GM19193 (cell line): Measurements from ENCODE around the gene BUD13.
A peak's percentile ranks its signal among the peaks of the same experiment; 100 is the strongest.

Source experiments
- POLR2A ChIP-seq: IDR thresholded peaks from 4 replicates; pipeline ENCODE4 v1.6.1; 2011; ENCODE audit not compliant: insufficient read depth, insufficient read length; ENCODE audit errors: extremely low read depth

BUD13 gene

DNA sequence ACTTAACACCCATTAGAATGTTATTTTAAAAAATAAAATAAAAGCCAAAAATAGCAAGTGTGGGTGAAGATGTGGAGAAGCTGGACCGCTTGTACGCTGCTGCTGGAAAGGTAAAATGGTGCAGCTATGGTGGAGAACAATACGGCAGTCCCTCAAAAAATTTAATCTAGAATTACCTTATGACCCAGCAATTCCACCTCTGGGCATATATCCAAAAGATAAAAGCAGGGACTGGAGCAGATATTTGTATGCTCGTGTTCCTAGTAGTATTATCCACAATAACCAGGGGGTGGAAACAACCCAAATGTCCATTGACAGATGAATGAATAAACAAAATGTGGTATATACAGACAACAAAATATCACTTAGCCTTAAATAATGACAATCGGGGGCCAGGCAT lies 25.0 kb upstream of the BUD13 start:
- no peak for TF ChIP-seq POLR2A

DNA sequence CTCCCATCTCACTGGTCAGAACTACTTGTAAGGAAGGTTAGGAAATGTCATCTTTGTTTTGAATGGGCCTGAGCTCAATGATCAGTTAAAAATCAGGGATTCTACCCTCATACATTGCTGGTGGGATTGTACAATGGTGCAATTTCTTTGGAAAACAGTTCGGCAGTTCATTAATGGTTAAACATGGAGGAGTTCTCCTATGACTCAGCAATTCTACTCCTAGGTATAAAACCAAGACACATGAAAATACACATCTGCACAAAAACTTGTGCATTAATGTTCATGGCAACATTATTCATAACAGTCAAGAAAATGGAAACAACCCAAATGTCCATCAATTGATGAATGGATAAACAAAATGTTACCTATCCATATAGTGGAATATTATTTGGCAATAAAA lies 23.8 kb upstream of the BUD13 start:
- no peak for TF ChIP-seq POLR2A

GRCh38 chr11:116794851-116795250 lies 22.1 kb upstream of the BUD13 start:
- no peak for TF ChIP-seq POLR2A

- no peak for TF ChIP-seq POLR2A
These were observed 20.9 kb upstream of the BUD13 start for GRCh38 chr11:116793772-116794097.

GRCh38 chr11:116792869-116793771 lies 20.3 kb upstream of the BUD13 start:
- no peak for TF ChIP-seq POLR2A

GRCh38 chr11:116792144-116792868 lies 19.5 kb upstream of the BUD13 start:
- no peak for TF ChIP-seq POLR2A

DNA sequence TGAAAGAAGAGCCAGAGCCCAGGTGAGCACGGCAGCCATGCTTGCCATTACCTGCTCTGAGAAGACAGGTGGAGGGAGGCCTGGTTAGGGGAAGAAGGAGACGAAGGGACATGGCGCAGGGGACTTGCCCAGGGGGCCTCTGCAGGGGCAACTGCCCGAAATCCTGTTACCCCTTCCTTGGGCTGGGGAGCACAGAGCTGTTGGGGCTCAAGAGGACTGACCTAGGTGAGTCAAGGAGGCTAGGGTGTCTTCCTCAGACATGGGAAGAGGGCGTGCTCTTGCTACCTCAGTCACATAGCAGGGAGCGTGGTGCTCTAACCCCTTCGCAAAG lies 19.0 kb upstream of the BUD13 start, which contains the start of gene APOA5:
Gene APOA5 (minus strand): TSS at position 67 of the 331 bp plus-strand sequence. CDS start 19 bp downstream, at position 48.
- TF ChIP-seq POLR2A = no peak

GRCh38 chr11:116791002-116791812 lies 18.4 kb upstream of the BUD13 start:
- no peak for TF ChIP-seq POLR2A

GRCh38 chr11:116790167-116791001 lies 17.6 kb upstream of the BUD13 start:
- TF ChIP-seq POLR2A = no peak

- no peak for TF ChIP-seq POLR2A
These were observed 16.2 kb upstream of the BUD13 start for GRCh38 chr11:116788975-116789374.

DNA sequence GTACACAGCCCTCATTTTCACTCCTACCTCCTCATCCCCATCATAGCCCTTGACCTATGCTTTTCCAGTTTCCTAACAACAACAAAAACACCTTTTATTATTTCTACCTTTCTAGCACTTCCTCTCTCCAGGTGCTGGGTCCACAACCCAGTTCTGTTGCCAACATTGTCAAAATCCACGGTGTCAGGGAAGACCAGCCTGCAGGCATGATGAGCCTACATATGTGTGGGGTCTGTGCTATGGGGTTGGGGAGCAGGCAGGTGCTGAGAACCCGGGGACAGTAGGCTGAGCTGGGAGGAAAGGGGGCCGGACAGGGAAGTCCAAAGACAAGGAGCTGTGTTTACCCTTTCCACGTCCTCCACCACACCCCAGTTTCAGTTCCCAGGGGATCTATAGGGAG lies 15.7 kb upstream of the BUD13 start:
- no peak for TF ChIP-seq POLR2A

DNA sequence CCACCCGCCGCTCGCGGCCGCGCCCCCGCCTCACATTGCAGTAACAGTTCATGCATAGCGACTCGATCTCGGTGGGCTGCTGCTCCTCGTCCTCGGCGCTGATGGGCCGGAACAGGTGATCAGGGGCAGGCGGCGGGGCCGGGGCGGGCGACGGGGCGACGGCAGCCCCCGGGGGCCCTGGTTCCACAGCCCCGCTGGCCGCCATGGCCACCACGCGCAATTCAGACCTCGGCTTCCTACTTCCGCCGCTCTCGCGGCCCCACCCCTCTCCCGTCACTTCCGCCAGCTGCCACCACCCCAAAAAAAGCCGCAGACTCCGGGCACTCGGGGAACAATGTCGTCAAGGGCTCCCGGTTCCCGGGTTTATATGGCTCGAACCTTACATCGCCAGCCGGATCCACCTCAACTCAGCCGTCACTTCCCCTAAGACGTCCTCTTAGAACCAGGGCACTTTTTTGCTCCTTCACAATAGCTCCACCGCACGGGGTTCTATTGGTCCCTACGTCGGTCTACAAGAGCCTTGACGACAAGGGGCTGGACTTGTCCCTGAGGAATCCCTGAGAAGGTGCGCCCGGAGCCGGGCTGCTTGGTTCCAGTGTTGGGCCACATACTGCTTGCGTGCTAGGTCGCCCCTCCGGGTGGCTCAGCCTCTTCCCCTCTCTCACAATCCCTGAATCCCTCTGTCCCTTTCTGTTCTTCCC lies 15.1 kb upstream of the BUD13 start, which contains the start of gene ZPR1:
Gene ZPR1 (minus strand): TSS at position 238 of the 701 bp plus-strand sequence. CDS start 33 bp downstream, at position 205.
- peak; percentile 92 for TF ChIP-seq POLR2A

DNA sequence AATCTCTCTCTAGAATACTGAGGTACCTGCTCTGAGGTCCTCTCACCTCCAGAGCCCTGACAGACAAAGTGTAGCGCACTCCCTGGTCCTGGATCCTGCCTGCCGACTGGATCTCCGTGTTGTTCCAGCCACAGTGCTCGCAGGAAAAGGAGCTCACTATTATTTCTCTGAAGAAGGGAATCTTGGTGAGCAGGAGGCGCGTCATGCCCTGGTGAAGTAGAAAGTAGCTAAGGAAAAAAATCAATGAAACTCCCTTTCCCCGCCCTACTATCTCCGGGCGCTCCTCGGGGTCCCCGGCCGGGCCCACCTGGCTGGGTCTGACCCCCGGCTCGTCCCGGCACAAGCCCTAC lies 14.6 kb upstream of the BUD13 start:
- TF ChIP-seq POLR2A = no peak

- TF ChIP-seq POLR2A = no peak
These were observed 14.2 kb upstream of the BUD13 start for GRCh38 chr11:116786966-116787365.
